Stomach (tissue), 9 donors: ENCODE results near the gene COG6. TPM values are rescaled to one million over a fixed set of nuclear protein-coding genes. Genes with fewer than 3 reads are reported as not detected.

ENCODE experiments used
- DNase-seq, 2 donors: peaks; one replicate each; pipeline versions ENCODE4 v3.0.0 to v3.0.0-alpha.2; 2013 to 2019
- H3K27ac ChIP-seq, 5 donors: fragments of 200-600 bp in 4 of 5; sonication (generic) in 4 of 5; one replicate each; pipeline ENCODE4 v1.5.1; 2013 to 2019; ENCODE audit warnings: mild to moderate bottlenecking in 1 of 5, moderate library complexity in 1 of 5
- H3K27me3 ChIP-seq, 3 donors: fragments of 200-600 bp; sonication (generic); one replicate each; pipeline ENCODE4 v1.5.1; 2017 to 2019; ENCODE audit warnings: mixed run types in 1 of 3
- H3K36me3 ChIP-seq, 4 donors: fragments of 200-600 bp; sonication (generic); 1 replicate in 3 of 4; 2 replicates in 1 of 4; pipeline ENCODE4 v1.5.1; 2016 to 2019
- H3K4me1 ChIP-seq, 4 donors: fragments of 200-600 bp; sonication (generic); one replicate each; pipeline ENCODE4 v1.5.1; 2016 to 2019
- H3K4me3 ChIP-seq, 4 donors: fragments of 200-600 bp; sonication (generic) in 3 of 4; one replicate each; pipeline ENCODE4 v1.5.1; 2016 to 2019; ENCODE audit warnings: mild to moderate bottlenecking in 1 of 4
- H3K9me3 ChIP-seq, 4 donors: fragments of 200-600 bp; sonication (generic); one replicate each; pipeline ENCODE4 v1.5.1; 2016 to 2019
- EP300 ChIP-seq: sonication (generic); formaldehyde crosslinking; IDR thresholded peaks from one replicate; pipeline ENCODE4 v1.6.1; 2017; ENCODE audit warnings: antibody characterized with exemption
- POLR2A ChIP-seq, 4 donors: fragments of 450-650 bp; IDR thresholded peaks; one replicate each; pipeline ENCODE4 v1.6.1; 2016; ENCODE audit warnings: antibody characterized with exemption in 4 of 4, control low read depth in 2 of 4, mild to moderate bottlenecking in 1 of 4, moderate library complexity in 1 of 4
- POLR2AphosphoS5 ChIP-seq, 3 donors: sonication (generic); formaldehyde crosslinking; IDR thresholded peaks; one replicate each; pipeline ENCODE4 v1.6.1; 2016; ENCODE audit warnings: antibody characterized with exemption in 3 of 3
- WGBS, 5 donors: extraction: QIAGEN DNeasy Blood & Tissue Kit in 3 of 5; methylation state at CpG; one replicate each; pipeline versions ENCODE4 v1.1.5 to v1.1.7; 2013 to 2018; 5-methylcytosine and 5-hydroxymethylcytosine counted together
- intact Hi-C: fragments of 100-400 bp; cut with DNase I; formaldehyde crosslinking; loops from one replicate; pipeline ENCODE4 v1.15.1; 2023; ENCODE audit warnings: low total_unique reads
- polyA plus RNA-seq, 3 donors: library from polyadenylated mRNA; stranded (reverse); fragments of 200-250 nt; gene quantifications; one replicate each; pipeline ENCODE4 v1.2.3, GENCODE V29; 2013
- total RNA-seq, 5 donors: library from RNA; depleted of rRNA; stranded (reverse); fragments of >200 nt; gene quantifications; one replicate each; pipeline versions ENCODE4 v1.1.0 to v1.2.3, GENCODE V29; 2014 to 2016
- TF ChIP-seq, protein P1 (sequence below), 7 experiments: fragments of 450-650 bp in 4 of 7; fragments of 200-600 bp in 3 of 7; sonication (generic) in 3 of 7; IDR thresholded peaks; one replicate each; pipeline ENCODE4 v1.5.1; 2016 to 2019; ENCODE audit warnings: antibody characterized with exemption in 7 of 7, control low read depth in 2 of 7, mild to moderate bottlenecking in 1 of 7
- donor health status: healthy with polysubstance abuse.
- donor health status: Bipolar disorder and iron deficiency.
- donor health status: healthy.

COG6 gene
- total and polyA plus RNA-seq, 8 donors: 6.5 to 42.4 (median 9.0) TPM

DNA sequence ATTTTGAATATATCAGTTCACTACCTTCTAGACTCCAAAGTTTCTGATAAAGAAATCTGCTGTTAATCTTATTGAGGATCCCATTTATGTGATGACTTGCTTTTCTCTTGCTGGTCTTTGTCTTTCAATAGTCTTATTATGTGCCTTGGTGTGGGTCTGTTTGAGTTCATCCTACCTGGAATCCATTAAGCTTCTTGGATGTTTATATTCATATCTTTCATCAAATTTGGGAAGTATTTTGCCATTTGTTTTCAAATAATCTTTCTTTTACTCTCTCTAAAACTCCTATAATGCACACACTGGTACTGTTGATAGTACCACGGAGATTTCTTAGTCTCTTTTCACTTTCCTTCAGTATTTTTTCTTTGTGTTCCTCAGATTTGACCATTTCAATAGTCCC, 24.2 kb upstream of the COG6 start:
- no peak for DNase-seq
- no peak overlapping the region for H3K27ac ChIP-seq
- H3K4me1 ChIP-seq: no peaks in the 10 kb centered on the region
- WGBS, 5 donors: 70 to 93% (median 77%) methylated on average over 1 of the region's 1 CpG
- H3K27me3 ChIP-seq: no peaks in the 10 kb centered on the region
- H3K4me3 ChIP-seq: no peak overlapping the region
- intact Hi-C loops: no loop called here
- peaks cover 0 to 11% (median 4%) of the 10 kb centered on the region in 4 donors for H3K9me3 ChIP-seq
- H3K36me3 ChIP-seq: no peaks in the 10 kb centered on the region
- TF ChIP-seq POLR2A (IDR thresholded peaks at IDR 0.05): no peak
- TF ChIP-seq EP300: no peak

DNA sequence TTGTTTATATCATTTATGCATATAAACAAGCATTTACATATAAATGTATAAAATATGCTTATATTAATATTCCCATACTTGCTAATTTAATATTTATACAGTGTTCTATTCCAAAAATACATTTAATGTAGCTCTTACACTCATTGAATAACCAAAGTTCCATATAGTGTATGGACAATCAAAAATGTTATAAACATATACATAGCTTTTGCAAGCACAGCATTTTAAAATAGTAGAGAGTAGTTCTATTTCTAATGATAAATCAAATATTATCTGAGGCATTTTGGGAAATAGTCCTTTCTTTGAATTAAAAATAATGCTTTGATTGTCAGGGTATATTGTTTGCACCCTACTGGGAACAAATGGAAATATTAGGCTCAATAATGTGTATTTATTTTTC, 22.5 kb upstream of the COG6 start:
- Histone ChIP-seq H3K4me1 (no peaks in the 10 kb centered on the region), H3K36me3 (no peaks in the 10 kb centered on the region), H3K27ac (no peak overlapping the region), H3K27me3 (peaks cover 0 to 4% (median 0%) of the 10 kb centered on the region in 3 donors), H3K9me3 (peaks cover 0 to 11% (median 9%) of the 10 kb centered on the region in 4 donors), H3K4me3 (no peak overlapping the region)
- no peak for DNase-seq
- intact Hi-C loops: no loop called here
- TF ChIP-seq, protein P1, sequence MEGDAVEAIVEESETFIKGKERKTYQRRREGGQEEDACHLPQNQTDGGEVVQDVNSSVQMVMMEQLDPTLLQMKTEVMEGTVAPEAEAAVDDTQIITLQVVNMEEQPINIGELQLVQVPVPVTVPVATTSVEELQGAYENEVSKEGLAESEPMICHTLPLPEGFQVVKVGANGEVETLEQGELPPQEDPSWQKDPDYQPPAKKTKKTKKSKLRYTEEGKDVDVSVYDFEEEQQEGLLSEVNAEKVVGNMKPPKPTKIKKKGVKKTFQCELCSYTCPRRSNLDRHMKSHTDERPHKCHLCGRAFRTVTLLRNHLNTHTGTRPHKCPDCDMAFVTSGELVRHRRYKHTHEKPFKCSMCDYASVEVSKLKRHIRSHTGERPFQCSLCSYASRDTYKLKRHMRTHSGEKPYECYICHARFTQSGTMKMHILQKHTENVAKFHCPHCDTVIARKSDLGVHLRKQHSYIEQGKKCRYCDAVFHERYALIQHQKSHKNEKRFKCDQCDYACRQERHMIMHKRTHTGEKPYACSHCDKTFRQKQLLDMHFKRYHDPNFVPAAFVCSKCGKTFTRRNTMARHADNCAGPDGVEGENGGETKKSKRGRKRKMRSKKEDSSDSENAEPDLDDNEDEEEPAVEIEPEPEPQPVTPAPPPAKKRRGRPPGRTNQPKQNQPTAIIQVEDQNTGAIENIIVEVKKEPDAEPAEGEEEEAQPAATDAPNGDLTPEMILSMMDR (IDR thresholded peaks at IDR 0.05): no peak
- TF ChIP-seq EP300 (no peak), POLR2A (IDR thresholded peaks at IDR 0.05) (no peak)

- H3K4me3 ChIP-seq: no peak overlapping the region
- peaks cover 0 to 4% (median 0%) of the 10 kb centered on the region in 3 donors for H3K27me3 ChIP-seq
- intact Hi-C loops: no loop called here
- 87 to 98% (median 88%) methylated on average over 1 of the region's 1 CpG for WGBS, 5 donors
- H3K27ac ChIP-seq: no peak overlapping the region
- DNase-seq: no peak
- H3K36me3 ChIP-seq: no peaks in the 10 kb centered on the region
- peaks cover 0 to 11% (median 10%) of the 10 kb centered on the region in 4 donors for H3K9me3 ChIP-seq
- H3K4me1 ChIP-seq: no peaks in the 10 kb centered on the region
- TF ChIP-seq, protein P1 (IDR thresholded peaks at IDR 0.05): no peak
- TF ChIP-seq POLR2AphosphoS5 (IDR thresholded peaks at IDR 0.05) (no peak), EP300 (no peak), POLR2A (IDR thresholded peaks at IDR 0.05) (no peak)
These were observed 19.9 kb upstream of the COG6 start for GRCh38 chr13:39635564-39635963.

DNA sequence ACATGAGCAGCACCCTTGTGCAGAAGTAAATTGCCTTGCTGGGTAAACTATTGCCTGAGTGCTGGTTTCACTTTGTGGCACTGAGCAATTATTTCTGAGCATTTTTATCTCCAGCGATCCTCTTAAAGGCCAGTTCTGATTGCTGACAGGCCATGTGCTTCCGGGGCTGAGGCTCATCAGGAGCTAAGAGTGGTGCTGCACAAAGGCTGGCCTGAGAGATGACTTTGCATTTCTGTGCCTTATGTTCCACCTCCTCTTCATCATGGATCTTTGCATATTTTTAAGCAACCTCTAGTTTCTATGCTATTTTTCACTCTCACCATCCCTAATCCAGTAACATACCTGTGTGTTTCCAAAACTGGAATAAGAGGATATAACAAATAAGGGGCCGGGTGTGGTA, 17.6 kb upstream of the COG6 start:
- no peak for TF ChIP-seq EP300
- TF ChIP-seq, protein P1 (IDR thresholded peaks at IDR 0.05): no peak
- no peak for TF ChIP-seq POLR2AphosphoS5 (IDR thresholded peaks at IDR 0.05)
- TF ChIP-seq POLR2A (IDR thresholded peaks at IDR 0.05): no peak
- H3K36me3 ChIP-seq: no peaks in the 10 kb centered on the region
- intact Hi-C loops: no loop called here

DNA sequence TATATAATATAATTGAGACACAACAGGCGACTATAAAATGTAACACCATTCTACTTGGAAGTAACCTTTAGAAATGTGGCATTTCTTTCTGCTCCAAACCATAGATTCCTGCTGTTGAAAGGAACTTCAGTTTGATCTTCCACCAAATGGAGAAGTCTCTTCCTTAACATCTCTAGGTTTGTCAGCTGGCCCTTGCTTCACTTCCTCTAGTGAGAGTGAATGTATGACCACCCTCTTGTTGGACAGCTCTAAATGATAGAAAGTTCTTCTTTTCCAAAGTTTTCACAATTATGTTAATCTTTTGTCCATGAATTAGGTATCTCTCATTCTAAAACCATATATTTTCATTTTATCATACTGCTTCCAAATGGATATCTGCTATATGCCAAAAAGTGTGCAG, 13.8 kb upstream of the COG6 start:
- H3K4me1 ChIP-seq: no peaks in the 10 kb centered on the region
- DNase-seq: no peak
- no peak overlapping the region for H3K27ac ChIP-seq
- peaks cover 0 to 6% (median 2%) of the 10 kb centered on the region in 4 donors for H3K9me3 ChIP-seq
- TF ChIP-seq POLR2AphosphoS5 (IDR thresholded peaks at IDR 0.05) (no peak), POLR2A (IDR thresholded peaks at IDR 0.05) (no peak), EP300 (no peak)
- TF ChIP-seq, protein P1 (IDR thresholded peaks at IDR 0.05): no peak
- H3K4me3 ChIP-seq: no peak overlapping the region
- H3K27me3 ChIP-seq: peaks cover 0 to 2% (median 0%) of the 10 kb centered on the region in 3 donors
- H3K36me3 ChIP-seq: no peaks in the 10 kb centered on the region
- WGBS, 5 donors: 70 to 87% (median 83%) methylated on average over 1 of the region's 1 CpG
- intact Hi-C loops: no loop called here

More for the DNA sequence above, 17.6 kb upstream of the COG6 start:
- peaks cover 0 to 4% (median 0%) of the 10 kb centered on the region in 3 donors for H3K27me3 ChIP-seq
- WGBS, 5 donors: 77 to 95% (median 92%) methylated on average over 3 of the region's 3 CpGs
- no peak for DNase-seq
- H3K4me1 ChIP-seq: no peaks in the 10 kb centered on the region
- H3K27ac ChIP-seq: no peak overlapping the region
- H3K4me3 ChIP-seq: no peak overlapping the region
- H3K9me3 ChIP-seq: peaks cover 0 to 6% (median 2%) of the 10 kb centered on the region in 4 donors
